ENCODE data around the gene DNAAF8.

DNA sequence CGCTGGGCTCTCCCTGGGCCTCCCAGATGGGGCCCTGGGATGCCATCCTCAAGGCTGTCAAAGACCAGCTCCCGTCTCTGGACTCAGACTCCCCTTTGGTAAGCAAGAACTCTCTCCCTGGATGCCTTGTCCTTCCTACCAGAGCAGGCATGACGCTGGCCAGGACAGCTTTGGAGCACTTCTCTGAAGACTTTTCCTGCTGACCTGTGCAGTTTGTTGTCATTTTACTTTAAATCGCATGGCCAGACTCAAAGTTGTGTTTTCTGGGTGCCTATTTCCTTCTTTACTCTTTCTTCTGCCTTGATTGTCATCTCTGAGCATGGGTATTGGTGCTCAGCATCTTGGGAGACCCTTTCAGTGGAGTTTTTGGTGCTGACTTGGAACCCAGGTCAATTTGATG lies 2.2 kb downstream of the DNAAF8 start:
- TF ChIP-seq MYC (IDR thresholded peaks at IDR 0.05; ENCODE audit: low read depth, low read length) (no peak), POLR2AphosphoS5 (IDR thresholded peaks at IDR 0.05; ENCODE audit: insufficient read depth, low read depth, low read length) (no peak), EZH2 (IDR thresholded peaks at IDR 0.05; ENCODE audit: borderline replicate concordance, low read depth, low read length, severe bottlenecking) (no peak), POLR2A (IDR thresholded peaks at IDR 0.05; ENCODE audit: low read depth, low read length) (no peak), FOS (IDR thresholded peaks at IDR 0.05; ENCODE audit: borderline replicate concordance, insufficient read depth, low read length) (no peak), GATA2 (IDR thresholded peaks at IDR 0.05; ENCODE audit: insufficient read depth, insufficient read length, low read depth, low read length) (no peak), JUN (IDR thresholded peaks at IDR 0.05; ENCODE audit: borderline replicate concordance, insufficient read depth, insufficient read length, low read depth) (no peak)
- TF ChIP-seq, protein P1, sequence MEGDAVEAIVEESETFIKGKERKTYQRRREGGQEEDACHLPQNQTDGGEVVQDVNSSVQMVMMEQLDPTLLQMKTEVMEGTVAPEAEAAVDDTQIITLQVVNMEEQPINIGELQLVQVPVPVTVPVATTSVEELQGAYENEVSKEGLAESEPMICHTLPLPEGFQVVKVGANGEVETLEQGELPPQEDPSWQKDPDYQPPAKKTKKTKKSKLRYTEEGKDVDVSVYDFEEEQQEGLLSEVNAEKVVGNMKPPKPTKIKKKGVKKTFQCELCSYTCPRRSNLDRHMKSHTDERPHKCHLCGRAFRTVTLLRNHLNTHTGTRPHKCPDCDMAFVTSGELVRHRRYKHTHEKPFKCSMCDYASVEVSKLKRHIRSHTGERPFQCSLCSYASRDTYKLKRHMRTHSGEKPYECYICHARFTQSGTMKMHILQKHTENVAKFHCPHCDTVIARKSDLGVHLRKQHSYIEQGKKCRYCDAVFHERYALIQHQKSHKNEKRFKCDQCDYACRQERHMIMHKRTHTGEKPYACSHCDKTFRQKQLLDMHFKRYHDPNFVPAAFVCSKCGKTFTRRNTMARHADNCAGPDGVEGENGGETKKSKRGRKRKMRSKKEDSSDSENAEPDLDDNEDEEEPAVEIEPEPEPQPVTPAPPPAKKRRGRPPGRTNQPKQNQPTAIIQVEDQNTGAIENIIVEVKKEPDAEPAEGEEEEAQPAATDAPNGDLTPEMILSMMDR (IDR thresholded peaks at IDR 0.05; ENCODE audit: extremely low read depth in 1 of 2, insufficient read depth in 1 of 2, low read depth in 1 of 2, low read length in 2 of 2): no peak
- TF ChIP-seq, protein P2, sequence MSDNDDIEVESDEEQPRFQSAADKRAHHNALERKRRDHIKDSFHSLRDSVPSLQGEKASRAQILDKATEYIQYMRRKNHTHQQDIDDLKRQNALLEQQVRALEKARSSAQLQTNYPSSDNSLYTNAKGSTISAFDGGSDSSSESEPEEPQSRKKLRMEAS (IDR thresholded peaks at IDR 0.05; ENCODE audit: insufficient read depth, insufficient read length): no peak

Data from endothelial cell of umbilical vein (primary cell).